Effector CD8-positive, alpha-beta T cell (primary cell): ENCODE measurements around the gene ACSF2.

Experiments
- DNase-seq: peaks from one replicate; lab custom pipeline; 2025; lab: John Stamatoyannopoulos, UW

The ACSF2 gene

DNA sequence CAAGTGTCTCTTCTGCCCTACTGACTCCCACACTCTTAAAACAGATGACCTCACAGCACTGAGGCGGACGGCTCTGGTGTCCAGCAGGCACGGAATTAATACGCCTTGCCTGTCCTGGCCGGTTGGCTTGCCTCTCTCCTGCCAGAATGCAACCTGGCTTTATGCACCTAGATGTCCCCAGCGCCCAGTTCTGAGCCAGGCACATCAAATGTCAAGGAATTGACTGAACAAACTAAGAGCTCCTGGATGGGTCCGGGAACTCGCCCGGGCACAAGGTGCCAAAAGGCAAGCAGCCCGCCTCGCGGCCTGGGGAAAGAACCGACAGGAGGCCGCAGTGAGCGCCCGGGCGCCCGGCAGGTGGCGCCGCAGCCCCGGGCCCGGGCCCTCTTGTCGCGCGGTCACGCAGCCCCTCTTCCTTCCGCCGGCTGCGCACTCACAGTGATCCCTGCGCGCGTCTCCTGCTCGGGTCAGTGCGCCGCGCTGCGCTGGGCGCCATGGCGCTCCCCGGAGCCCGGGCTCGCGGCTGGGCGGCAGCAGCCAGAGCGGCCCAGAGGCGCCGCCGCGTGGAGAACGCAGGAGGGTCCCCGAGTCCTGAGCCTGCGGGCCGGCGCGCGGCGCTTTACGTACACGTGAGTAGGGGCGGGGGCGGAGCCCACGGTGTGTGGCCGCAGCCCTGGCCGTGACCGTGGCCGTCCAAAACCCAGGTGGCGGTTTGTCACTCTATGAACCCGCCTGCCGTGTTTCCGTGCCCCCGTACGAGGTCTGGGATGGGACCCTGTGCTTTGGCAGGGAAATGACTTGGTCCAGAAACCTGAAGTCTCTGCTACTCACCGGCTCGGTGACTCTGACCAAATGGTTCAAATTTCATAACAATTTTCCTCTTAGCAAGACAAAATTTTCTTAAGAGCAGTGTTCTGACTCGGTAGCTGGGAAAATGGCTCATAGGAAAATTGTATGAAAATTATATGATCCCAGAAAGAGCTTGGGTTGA lies 52.7 kb downstream of the ACSF2 start, which contains the start of gene RSAD1:
RSAD1 (plus strand) TSS at position 470 of the 991 bp plus-strand sequence; CDS start at position 495, 25 bp downstream.
- DNase-seq = peak; percentile 69

DNA sequence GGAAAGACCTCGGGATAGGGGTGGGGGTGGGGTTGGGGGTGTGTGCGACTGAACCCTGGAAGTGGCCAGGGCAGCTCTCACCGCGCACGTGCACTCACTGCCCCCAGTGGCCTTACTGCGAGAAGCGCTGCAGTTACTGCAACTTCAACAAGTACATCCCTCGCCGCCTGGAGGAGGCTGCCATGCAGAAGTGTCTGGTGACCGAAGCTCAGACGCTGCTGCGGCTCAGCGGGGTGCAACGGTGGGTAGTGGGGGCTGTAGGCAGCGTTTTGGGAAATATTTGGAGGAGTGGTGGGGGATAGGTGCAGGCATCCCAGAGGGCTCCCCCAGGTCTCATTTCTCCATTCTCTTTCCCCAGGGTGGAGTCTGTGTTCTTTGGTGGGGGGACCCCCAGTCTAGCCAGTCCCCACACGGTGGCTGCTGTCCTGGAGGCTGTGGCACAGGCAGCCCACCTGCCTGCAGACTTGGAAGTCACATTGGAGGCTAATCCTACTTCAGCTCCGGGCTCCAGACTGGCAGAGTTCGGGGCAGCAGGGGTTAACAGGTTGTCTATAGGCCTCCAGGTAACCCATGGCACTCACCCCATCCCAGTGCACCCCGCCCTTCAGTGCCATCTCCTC lies 53.6 kb downstream of the ACSF2 start:
- DNase-seq = peak; percentile 29

DNA sequence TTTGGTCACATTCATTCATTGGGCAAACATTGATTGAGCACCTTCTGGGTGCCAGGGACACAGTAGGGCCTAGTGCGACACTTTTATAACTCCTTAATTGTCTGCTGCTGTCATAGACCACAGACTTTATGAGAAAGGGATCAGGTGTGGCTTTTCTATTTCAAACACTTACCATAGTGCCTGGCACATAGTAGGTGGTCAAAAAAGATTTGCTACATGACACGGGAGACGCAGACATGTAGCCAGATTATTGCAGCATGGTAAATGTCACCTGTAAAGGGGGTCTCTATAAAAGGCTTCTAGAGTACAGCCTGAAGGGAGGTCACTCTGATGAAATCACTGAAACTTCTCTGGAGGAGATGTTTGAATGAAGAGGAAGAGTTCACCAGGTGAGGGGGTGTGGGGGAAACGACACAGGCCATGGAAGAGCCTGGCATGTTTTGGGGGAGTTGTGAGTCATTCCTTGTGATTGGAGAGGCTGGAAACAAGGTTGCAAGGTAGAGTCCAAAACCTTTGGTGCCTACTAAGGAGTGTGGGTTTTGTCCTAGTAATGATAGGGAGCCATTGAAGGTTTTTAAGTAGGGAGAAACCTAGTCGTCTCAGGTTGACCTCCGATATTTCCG lies 54.2 kb downstream of the ACSF2 start:
- DNase-seq = no peak

DNA sequence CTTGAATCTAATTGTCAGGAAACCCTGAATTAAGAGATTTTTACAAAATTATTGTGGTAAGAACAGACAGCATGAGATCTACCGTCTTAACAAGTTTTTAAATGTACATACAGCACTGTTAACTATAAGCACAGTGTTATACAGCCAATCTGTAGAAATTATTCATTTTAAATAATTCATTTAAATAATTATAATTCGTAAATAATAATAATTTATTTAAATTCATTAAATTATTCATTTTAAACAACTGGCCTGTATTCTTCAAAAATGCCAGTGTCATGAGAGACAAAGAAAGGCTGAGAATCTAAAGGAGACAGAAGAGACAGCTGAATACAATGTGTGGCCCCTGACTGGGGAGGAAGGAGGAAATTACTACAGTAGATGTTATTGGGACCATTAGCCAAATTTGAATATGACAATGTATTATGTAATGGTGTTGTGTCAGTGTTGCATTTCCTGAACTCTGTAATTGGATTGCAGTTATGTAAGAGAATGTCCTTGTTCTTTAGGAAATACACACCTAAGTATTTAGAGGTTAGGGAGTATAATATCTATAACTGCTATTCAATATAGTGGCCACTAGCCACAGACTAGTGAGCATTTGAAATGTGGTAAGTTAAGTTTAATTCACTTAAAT lies 55.0 kb downstream of the ACSF2 start:
- DNase-seq = no peak

DNA sequence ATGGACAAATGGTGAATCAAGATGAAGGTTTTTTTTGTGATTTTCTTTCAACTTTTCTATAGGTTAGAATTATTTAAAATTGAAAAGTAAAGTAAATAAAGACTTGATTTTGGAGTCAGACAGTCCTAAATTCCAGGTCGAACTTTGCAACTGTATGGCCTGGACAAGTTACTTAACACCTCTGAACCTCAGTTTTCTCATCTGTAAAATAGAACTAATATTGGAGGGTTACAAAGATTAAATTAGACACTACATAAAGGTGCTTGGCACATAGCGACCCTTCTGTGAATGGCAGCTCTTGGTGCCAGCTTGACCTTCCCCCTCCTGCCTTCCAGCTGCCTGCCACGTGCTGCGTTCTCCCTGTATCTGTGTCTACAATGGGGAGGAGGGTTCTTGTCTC lies 55.6 kb downstream of the ACSF2 start:
- no peak for DNase-seq

DNA sequence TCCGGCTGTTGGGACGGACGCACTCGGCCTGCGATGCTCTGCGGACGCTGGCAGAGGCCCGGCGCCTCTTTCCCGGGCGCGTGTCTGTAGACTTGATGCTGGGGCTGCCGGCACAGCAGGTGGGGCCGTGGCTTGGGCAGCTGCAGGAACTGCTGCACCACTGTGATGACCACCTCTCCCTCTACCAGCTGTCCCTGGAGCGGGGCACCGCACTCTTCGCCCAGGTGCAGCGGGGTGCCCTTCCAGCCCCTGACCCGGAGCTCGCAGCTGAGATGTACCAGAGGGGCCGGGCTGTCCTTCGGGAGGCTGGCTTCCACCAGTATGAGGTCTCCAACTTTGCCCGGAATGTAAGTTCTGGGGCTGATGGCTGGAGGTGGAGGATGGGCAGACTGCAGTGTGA lies 56.1 kb downstream of the ACSF2 start:
- DNase-seq = no peak

DNA sequence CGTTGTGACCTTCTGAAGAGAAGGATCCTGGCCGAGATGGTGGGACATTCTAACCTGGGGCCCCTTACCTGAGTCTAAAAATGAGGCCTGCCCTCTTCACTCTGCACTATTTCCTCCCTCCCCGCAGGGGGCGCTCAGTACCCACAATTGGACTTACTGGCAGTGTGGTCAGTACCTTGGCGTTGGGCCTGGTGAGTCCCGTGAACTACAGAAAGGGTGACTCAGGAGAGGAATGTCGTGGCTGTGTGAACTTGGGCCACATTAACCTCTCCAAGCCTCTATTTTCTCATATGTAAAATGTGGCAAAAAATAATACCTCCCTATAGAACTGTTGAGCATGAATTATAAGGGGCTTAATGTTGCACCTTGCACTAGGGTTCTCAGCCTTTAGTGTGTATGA lies 56.5 kb downstream of the ACSF2 start:
- peak; percentile 58 for DNase-seq

DNA sequence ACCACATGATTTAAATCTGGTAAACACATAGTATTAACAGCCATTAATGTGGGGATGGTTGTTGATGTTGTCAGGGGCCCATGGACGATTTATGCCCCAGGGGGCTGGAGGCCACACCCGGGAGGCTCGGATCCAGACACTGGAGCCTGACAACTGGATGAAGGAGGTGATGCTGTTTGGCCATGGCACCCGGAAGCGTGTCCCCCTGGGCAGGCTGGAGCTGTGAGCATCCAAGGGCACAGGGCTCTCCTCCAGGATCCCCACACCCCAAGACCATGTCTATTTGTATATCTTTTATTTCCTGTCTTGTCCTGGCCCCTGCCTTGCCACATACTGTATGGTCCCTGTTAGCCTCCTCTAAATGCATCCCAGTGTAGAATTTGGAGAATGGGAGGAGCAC lies 57.2 kb downstream of the ACSF2 start:
- DNase-seq = no peak

DNA sequence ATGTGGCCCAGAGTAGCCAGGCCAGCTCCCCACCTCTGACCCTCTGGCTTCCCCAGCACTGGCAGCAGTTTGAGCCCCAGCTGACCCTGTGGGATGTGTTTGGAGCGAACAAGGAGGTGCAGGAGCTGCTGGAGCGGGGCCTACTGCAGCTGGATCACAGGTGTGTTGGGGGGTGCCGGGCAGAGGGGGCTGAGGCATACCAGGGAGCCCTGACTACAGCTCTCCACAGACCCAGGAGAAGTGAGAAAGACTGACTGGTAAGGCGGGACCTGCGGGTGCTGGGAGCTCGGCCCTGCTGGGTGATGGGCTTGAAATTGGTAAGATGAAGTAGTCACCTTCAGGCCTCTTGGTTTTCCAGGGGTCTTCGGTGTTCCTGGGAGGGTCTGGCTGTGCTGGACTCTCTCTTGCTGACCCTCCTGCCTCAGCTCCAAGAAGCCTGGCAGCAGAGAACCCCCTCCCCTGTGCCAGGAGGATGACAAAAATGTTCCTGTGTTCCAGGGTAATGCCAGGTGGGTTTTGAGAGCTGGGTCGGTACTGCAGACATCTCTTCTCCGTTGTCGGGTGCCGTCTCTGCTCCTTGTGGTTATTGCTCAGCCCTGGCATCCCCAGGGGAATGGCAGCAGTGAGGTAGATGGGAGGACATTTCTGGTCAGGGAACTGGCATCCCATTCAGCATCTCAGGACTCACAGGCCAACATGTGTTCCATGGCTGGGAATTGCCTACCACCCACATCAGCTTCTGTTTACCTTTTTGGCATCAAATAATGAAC lies 58.6 kb downstream of the ACSF2 start:
- no peak for DNase-seq

DNA sequence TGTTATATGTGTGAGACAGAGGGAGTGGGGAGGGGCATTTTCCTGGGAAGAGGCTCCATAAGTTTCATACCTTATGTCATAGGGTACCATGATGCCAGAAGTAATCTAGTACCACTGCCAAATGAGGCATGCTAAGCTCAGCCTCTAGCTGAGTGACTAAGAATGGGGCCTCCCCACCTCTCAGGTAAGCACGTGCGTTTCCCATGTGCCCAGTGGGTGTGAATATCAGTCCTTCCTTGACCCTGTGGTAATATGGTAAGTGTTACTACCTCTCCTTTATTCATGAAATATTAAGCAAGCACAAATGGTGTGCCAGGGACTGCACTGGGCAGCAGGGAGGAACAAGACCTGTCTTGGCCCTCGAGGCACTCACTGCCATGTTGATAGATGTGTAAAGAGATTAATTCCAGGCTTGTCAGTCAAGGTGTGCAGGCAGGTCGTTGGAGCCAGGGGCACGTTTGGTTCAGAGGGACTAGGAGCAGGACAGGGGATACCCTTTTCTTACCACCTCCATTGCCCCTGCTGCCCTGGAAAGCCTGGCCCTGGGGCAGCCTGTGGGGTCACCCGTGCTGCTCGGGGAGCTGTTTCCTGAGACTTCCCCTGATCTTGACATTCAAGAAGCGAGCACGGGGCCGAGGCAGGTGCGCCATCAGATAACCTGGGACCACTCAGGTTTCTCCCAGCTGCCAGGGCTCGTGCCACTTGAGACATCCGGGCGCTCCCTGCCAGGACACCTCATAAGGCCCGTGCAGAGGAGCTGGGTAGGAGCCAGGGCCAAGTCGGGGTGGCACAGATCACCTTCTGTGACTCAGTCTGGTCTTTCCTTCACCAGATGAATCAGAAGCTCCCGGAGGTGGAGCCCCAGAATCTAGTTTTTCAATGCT lies 61.4 kb downstream of the ACSF2 start:
- no peak for DNase-seq

DNA sequence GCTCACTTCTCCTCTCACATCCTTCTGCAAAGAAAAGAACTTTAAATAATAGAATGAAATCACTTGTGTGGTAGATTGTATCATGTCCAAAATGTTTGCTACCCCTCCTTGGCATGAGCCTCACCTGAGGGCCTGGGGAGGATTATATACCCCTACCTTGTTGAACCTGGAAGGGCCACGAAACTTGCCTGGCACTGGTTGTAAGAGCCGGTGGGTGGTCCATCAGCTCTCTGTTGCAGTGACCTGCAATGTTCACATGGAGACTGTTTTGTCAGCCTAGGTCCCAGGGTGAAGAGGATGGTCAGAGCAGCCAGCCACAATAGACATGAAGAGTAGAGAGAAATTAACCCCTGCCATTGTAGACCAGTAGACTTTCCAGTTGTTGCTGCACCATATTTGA lies 62.9 kb downstream of the ACSF2 start:
- no peak for DNase-seq

DNA sequence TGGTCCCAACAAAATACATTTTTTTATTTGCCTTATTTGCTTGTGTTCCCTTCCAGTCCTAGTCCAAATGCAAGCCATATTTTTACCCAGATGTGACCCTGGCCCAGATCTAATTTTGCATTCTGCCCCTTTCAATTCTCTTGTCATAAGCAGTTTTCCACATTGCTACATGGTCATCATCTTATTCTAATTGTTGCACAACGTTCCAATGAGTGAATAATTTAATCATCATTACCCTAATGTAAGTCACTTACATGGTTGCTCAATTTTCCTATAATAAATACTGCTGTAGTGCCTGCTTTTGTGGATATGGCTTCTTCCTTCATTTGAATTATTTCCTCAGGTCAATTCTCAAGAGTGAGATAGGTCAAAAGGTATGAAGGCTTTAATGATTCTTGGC lies 65.5 kb downstream of the ACSF2 start:
- no peak for DNase-seq

DNA sequence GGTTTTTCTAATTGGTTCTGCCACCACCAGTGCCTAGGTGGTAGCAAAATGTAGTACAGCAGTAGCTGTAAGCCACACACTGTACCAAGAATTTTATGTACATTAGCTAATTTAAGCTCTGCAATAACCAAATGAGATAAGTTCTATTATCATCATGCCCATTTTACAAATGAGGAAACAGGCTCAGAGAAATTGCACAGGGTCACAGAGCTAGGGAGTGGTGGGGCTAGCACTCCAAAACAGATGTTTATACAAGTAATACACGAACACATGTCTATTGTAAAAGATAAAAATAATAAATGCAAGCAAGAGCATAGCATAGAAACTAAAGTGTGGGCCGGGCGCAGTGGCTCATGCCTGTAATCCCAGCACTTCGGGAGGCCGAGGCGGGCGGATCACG lies 66.2 kb downstream of the ACSF2 start:
- no peak for DNase-seq

DNA sequence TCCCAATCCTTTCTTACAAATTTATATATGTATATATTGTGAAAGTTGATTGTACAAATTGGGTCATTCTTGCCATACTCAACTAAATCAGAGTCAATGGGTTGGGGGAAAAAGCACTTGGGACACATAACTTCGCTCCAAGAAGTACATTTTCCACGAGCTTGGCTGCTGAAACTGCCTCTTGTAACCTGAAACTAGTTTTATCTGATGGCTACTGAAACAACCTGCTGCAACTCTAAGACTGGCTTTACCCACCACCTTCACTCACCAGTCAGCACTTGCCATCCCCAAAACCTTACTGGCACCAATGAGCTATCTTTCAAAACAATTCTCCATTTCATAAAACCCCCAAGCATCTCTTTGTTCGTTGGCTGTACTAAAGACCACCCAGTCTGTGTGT lies 67.7 kb downstream of the ACSF2 start:
- no peak for DNase-seq

DNA sequence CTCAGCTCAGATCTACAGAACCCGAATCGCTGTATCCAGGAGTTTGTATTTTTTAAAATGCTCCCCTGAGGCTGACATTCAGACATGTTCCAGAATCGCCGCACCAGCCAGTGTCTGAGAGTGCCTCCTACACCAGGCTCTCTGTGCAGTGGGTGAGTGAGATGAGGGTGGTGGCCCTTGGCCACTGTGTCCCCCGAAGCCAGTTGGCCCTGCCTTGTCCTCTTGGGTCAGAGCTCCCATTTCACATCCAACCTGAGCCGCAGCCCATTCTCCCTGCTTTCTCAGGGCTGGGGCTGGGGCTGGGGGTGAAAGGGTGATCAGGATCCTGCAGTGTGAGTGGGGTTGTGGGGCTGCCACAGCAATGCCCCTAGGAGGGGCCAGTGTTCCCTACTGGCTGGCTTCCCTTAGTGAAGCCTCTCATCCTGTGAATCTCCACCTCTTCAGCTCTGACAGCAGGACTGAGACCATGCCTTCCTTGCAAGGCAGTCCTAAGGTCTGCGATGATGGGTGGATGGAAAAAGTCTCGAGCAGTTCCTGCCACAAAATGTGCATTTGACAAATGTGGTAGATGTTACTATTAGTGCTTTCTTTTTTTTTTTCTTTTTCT lies 69.3 kb downstream of the ACSF2 start:
- no peak for DNase-seq

DNA sequence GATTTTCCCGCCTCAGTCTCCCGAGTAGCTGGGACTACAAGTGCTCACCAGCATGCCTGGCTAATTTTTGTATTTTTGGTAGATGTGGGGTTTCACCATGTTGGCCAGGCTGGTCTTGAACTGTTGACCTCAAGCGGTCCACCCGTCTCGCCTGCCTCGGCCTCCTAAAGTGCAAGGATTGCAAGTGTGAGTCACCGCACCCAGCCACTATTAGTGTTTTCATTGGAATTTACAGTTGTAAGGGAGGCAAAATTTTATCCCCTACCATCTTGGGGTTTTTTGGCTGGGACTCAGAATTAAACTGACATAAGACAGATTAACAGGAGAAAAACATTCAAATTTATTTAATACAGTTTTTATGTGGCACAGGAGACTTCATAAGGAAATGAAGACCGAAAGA lies 69.9 kb downstream of the ACSF2 start:
- no peak for DNase-seq

DNA sequence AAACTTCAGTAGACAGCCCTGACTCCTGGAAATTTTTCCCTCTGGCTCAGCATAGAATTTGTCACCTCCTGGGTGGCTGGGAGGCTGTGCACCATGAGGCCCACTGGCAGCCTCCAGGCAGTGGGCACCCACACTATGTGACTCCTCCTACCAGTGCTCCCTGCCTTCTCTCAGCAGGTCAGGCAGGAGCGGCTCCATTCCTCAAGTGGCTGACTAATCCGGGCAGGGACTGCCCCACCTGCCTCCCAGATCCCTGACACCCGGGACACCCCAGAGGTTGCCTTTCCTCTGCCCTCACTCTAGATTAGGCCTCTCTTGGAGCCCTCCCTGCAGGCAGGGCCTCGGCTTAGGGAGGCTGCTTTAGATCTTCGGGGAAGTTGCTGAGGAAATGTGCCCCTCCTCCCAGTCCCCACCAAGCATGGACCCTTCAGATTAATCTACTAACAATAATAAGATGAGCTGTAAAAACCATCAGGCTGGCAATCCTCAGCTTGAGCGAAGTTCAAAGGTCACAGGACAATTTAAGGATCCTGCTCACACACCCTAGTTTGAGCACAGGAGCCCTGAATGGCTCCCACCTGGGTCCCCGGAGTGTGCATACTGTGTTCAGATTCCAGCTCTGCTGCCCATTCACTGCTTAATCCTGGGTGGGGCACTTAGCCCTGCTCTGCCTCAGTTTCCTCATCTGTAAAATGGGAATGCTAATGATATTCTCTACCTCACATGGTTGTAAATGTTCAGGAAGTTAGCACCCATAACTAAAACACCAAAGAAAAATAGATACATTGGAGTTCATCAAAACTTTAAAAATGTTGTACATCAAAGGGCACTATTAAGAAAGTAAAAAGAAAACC lies 72.2 kb downstream of the ACSF2 start:
- no peak for DNase-seq

DNA sequence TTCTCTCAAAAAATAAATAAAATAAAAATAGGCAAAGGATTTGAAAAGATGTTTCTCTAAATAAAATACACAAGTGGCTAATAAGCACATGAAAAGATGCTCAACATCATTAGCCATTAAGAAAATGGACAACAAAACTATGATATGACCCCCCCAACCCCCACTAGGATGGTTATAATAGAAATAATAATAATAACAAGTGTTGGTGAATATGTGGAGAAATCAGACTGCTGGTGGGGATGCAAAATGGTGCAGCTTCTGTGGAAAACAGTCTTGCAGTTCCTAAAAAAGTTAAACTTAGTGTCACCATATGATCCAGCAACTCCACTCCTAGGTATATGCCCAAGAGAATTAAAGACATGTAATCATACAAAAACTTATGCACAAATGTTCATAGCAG lies 73.3 kb downstream of the ACSF2 start:
- DNase-seq = no peak

DNA sequence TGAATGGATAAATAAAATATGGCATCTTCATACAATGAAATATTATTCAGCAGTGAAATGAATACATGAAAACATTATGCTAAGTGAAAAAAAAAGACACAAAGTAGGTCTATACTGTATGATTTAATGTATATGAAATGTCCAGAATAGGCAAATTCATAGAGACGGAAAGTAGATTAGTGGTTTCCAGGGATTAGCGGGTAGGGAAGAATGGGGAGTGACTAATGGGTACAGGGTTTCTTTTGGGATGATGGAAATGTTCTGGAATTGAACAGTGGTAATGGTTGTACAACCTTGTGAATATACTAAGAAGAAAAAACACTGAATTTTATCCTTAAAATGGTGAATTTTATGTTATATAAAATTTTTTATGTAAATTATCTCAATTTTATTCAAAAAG lies 73.7 kb downstream of the ACSF2 start:
- no peak for DNase-seq
